ENCODE measurements around the gene SPEN.

SPEN gene

GRCh38 chr1:15852036-15852827, 4.7 kb downstream of the SPEN start:
- Mint-ChIP-seq H3K9me3 (no peaks in the 10 kb centered on the region), H3K4me1 (peaks cover 32% of the 10 kb centered on the region), H3K27me3 (ENCODE audit: low read depth) (no peaks in the 10 kb centered on the region), H3K36me3 (ENCODE audit: low read depth) (no peaks in the 10 kb centered on the region), H3K4me3 (peak overlapping the region; percentile 23 to 72 (median 40)), H3K27ac (peak overlapping the region; percentile 81 to 100 (median 98))
- TF ChIP-seq CTCF (IDR thresholded peaks at IDR 0.05; ENCODE audit: unreplicated experiment in 3 of 3), result no peak

- Mint-ChIP-seq H3K9me3 (no peaks in the 10 kb centered on the region), H3K4me1 (peaks cover 32% of the 10 kb centered on the region), H3K4me3 (no peak overlapping the region), H3K27ac (peak overlapping the region in 2 of 3 experiments; percentile 24 to 37), H3K27me3 (ENCODE audit: low read depth) (no peaks in the 10 kb centered on the region), H3K36me3 (ENCODE audit: low read depth) (no peaks in the 10 kb centered on the region)
- no peak for TF ChIP-seq CTCF (IDR thresholded peaks at IDR 0.05; ENCODE audit: unreplicated experiment in 3 of 3)
Measured at GRCh38 chr1:15852828-15853302, 5.4 kb downstream of the SPEN start.

GRCh38 chr1:15856888-15857287, 9.4 kb downstream of the SPEN start:
- no peak for TF ChIP-seq CTCF (IDR thresholded peaks at IDR 0.05; ENCODE audit: unreplicated experiment in 3 of 3)
- peaks cover 3% of the 10 kb centered on the region for H3K27me3 Mint-ChIP-seq (ENCODE audit: low read depth)
- peak overlapping the region in 1 of 3 experiments; percentile 38 for H3K27ac Mint-ChIP-seq
- H3K36me3 Mint-ChIP-seq (ENCODE audit: low read depth), result peaks cover 4% of the 10 kb centered on the region
- H3K4me3 Mint-ChIP-seq, result no peak overlapping the region
- H3K9me3 Mint-ChIP-seq, result no peaks in the 10 kb centered on the region
- H3K4me1 Mint-ChIP-seq, result peaks cover 15% of the 10 kb centered on the region

- peaks cover 5% of the 10 kb centered on the region for H3K4me1 Mint-ChIP-seq
- H3K27ac Mint-ChIP-seq, result peak overlapping the region in 1 of 3 experiments; percentile 7
- H3K27me3 Mint-ChIP-seq (ENCODE audit: low read depth), result peaks cover 3% of the 10 kb centered on the region
Measured at GRCh38 chr1:15858069-15858670, 10.7 kb downstream of the SPEN start.

GRCh38 chr1:15858672-15859372, 11.3 kb downstream of the SPEN start:
- Mint-ChIP-seq H3K9me3 (no peaks in the 10 kb centered on the region), H3K4me1 (peaks cover 5% of the 10 kb centered on the region), H3K4me3 (no peak overlapping the region), H3K27me3 (ENCODE audit: low read depth) (peaks cover 3% of the 10 kb centered on the region), H3K27ac (no peak overlapping the region), H3K36me3 (ENCODE audit: low read depth) (peaks cover 4% of the 10 kb centered on the region)
- TF ChIP-seq CTCF (IDR thresholded peaks at IDR 0.05; ENCODE audit: unreplicated experiment in 3 of 3), result no peak

More at GRCh38 chr1:15858069-15858670, 10.7 kb downstream of the SPEN start:
- H3K9me3 Mint-ChIP-seq, result no peaks in the 10 kb centered on the region
- H3K36me3 Mint-ChIP-seq (ENCODE audit: low read depth), result peaks cover 4% of the 10 kb centered on the region
- no peak for TF ChIP-seq CTCF (IDR thresholded peaks at IDR 0.05; ENCODE audit: unreplicated experiment in 3 of 3)
- no peak overlapping the region for H3K4me3 Mint-ChIP-seq
